ENCODE results near the gene NVL. TPM values are rescaled to one million over a fixed set of nuclear protein-coding genes. Genes with fewer than 3 reads are reported as not detected.

Gene NVL
- total RNA-seq, 1 donor from 2014 or later: 18.7 TPM

DNA sequence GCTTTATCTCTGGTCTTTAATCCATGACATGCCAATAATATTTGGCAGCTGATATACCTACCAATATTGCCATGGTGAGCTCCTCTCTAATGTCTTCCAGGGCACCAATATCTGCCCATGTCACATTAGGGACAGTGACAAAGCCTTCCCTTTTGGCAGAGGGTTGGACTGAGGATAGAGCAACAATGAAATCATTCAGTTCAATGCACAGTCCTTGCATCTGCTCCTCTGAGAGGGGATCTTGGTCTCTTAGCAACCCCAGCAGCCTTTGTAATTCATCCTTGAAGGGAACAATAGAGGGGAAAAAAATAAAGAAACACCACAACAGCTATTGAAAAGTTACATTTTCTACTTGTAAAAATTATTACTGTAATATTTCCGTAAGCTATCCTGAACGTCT is 42.3 kb downstream of the NVL start:
- DNase-seq (ENCODE audit: low read depth in 2 of 2): peak in 1 of 2 donors; percentile 3

- DNase-seq (ENCODE audit: low read depth in 2 of 2): no peak
Measured at GRCh38 chr1:224282140-224282539, 47.8 kb downstream of the NVL start.

DNA sequence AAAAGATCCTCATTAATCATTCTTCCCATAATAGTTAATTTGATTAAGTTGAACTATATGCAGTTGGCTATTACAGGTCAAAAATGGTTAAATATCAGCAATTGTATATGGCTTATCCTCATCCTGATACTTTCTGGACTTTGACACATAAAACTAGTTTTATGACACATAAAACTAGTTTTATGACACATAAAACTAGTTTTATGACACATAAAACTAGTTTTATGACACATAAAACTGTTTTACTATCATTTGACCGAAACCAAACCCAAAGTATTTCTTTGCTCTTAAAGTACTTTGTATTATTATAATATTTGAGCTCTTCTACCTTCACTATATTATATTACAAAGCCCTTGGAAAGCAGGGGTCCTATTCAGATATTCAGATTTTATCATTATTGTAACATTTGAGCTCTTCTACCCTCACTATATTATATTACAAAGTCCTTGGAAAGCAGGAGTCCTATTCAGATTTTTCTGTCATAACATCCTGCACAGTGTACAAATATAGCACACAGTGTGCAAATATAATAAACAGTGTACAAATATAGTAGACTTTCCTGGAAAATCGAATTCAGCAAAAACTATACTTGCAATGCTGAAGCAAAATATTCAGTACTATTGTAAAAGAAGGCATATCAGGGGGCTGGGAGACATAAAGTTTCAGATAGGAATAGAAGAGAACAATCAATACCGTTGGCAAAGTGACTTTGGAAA is 53.0 kb downstream of the NVL start:
- DNase-seq (ENCODE audit: low read depth in 2 of 2): no peak

DNA sequence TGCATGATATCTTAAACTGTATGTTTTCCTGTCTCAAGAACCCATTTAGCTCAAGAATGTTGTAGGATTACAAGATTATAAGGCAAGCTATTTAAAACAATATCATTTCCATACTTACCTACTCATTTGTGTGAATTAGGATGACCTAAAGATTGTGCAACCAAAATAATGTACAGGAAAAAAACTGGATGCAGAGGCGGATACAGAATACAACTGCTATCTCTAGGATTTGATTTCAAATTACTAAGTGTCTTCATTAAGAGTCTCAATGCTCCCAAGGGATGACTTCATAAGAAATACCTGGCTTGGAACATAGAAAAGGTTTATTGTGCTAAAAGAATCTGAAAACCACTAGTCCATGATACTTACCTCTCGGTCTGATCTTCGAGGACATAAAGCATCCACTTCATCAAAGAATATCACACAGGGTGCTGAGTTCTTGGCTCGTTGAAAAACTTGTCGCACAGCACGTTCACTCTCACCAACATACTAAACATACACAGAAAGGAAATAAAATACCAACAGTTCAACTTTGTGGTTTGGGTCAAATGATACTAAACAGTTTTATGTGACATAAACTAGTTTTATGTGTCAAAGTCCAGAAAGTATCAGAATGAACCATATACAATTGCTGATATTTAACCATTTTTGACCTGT is 54.9 kb downstream of the NVL start:
- no peak for DNase-seq (ENCODE audit: low read depth in 2 of 2)

GRCh38 chr1:224273641-224274040 is 56.3 kb downstream of the NVL start:
- DNase-seq (ENCODE audit: low read depth in 2 of 2): peak in 1 of 2 donors; percentile 46

DNA sequence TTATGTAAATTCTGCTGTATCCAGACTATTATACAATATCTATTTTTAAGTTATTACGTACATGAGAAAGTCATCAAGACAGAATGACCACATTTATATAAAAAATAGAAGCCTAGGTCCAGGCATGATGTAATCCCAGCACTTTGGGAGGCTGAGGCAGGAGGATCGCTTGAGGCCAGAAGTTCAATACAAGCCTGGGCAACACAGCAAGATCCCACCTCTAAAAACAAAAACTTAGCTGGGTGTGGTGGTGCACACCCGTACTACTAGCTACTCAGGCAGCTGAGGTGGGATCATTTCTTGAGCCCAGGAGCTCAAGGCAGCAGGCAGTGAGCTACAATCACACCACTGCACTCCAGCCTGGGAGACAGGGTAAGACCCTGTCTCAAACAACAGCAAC is 58.9 kb downstream of the NVL start:
- no peak for DNase-seq (ENCODE audit: low read depth in 2 of 2)

DNA sequence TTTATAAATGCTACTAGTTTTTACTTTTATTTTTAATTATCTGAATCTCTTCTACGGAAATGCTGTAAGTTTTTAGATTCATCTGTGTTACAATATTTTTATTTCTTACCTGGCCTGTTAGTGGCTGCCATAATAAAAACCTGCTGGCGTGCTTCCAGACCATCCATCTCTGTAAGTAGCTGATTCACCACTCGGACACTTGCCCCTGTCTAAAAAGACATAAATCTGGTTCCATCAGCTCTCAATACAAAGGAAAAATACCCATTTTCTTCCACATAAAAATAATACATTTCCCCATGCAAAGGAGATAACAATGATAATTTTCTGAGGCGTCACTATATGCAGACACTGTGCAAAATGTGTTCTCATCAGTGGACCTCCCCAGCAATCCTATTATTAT is 62.0 kb downstream of the NVL start:
- peak in 1 of 2 donors; percentile 3 for DNase-seq (ENCODE audit: low read depth in 2 of 2)

DNA sequence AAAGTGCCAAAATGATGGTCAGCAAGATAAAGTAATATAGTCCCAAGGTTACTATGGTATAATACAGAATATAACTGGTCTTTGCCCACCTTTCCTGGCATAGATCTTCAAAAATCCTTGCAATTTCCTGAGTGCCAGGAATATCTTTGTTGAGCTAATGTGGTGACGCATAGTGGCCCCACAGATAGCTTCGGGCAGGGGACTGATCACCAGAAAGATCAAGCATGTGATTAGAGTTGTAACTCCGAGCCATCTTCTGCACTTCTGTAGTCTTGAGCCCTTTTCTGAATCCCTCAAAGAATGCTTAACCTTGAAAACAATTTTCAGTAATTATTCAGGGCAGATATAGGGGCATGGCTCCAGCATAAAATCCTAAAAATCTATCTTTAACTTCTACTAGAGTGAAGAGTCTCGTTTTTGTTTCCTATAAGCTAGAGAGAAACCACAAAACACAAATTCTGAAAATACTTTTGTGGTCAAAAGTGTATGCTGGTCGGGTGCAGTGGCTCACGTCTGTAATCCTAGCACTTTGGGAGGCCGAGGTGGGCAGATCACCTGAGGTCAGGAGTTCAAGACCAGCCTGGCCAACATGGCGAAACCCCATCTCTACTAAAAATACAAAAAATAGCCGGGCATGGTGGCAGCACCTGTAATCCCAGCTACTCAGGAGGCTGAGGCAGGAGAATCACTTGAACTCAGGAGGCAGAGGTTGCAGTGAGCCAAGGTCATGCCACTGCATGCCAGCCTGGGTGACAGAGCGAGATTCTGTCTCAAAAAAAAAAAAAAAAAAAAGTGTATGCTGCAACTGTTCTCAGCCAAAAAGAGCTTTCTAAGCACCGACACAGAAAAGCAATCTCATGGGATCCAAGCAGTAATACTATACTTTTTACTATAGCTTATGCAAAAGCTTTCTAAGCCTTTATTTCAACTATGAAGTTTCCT is 62.8 kb downstream of the NVL start:
- DNase-seq (ENCODE audit: low read depth in 2 of 2): peak; percentile 50 to 53

- peak in 1 of 2 donors; percentile 13 for DNase-seq (ENCODE audit: low read depth in 2 of 2)
Measured at GRCh38 chr1:224266105-224266914, 63.7 kb downstream of the NVL start.

GRCh38 chr1:224264321-224264720 is 65.7 kb downstream of the NVL start:
- DNase-seq (ENCODE audit: low read depth in 2 of 2): no peak

- peak; percentile 70 to 72 for DNase-seq (ENCODE audit: low read depth in 2 of 2)
Measured at GRCh38 chr1:224262373-224263054, 67.5 kb downstream of the NVL start.

DNA sequence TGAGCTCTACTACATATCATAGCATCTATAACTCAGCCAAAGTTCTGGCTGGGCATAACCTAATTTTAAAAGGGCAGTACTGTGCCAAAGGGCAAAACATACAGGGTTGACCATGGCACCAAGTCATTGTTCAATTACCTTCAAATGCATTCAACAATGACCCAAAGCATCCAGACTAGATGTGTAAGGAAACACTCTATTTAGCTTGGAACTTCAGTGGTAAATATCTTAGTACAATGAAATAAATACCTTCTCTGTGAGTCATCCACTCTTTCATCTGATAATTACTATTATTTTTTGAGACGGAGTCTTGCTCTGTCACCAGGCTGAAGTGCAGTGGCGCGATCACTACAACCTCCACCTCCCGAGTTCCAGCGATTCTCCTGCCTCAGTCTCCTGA is 70.0 kb downstream of the NVL start:
- peak in 1 of 2 donors; percentile 74 for DNase-seq (ENCODE audit: low read depth in 2 of 2)

- no peak for DNase-seq (ENCODE audit: low read depth in 2 of 2)
Measured at GRCh38 chr1:224258351-224258750, 71.6 kb downstream of the NVL start.

DNA sequence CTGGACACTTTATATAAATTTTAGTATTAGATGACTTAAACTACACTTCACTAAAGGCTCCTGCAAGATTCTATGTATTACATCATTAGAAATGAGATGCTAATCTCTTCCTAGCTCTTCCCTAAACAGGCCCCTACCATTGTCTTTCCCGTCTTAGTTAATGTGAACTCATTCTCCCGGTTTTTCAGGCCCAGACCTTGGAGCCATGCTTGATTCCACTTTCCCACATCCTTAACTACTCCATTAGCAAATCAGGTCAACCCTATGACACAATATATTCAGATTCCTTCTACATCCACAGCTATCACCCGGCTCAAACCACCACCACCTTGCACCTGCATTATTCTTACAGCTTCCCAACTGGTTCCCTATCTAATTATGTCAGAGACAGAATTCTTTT is 73.3 kb downstream of the NVL start:
- DNase-seq (ENCODE audit: low read depth in 2 of 2): peak in 1 of 2 donors; percentile 80

DNA sequence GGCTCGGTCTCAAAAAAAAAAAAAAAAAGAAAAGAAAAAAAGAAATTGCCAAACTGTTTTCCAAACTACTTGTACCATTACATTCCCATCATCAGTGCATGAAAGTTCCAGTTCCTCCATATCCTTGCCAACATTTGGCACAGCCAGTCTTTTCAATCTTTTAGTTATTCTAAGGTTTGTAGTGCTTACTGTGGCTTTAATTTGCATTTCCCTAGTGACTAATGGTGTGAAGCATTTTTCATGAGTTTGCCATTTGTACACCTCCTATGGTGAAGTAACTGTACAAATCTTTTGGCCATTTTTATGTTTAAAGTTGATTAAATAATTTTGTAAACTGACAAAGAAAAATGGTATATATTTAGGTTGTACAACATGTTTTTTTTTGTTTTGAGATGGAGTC is 76.3 kb downstream of the NVL start:
- DNase-seq (ENCODE audit: low read depth in 2 of 2): peak; percentile 5 to 52

GRCh38 chr1:224252479-224252878 is 77.5 kb downstream of the NVL start:
- no peak for DNase-seq (ENCODE audit: low read depth in 2 of 2)

GRCh38 chr1:224251741-224252146 is 78.2 kb downstream of the NVL start:
- peak; percentile 81 to 88 for DNase-seq (ENCODE audit: low read depth in 2 of 2)

DNA sequence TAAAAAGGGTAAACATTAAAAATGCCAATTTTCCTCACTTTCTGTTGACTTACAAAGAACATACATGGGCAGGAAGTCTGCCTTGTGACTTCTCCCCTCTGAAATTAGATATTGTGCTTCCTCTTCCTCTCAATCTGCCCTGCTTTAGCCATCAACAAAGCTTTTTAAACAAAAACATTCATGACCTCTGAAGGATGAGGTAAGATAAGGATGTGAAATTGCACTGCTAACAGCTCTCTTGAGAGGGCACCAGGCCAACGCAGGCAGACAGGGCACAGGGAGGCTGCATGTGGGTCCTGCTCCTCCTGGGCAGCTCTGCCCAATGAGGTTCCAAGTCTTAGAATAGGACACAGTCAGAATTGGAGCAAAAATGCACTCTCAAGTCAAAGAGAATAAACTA is 84.8 kb downstream of the NVL start:
- peak; percentile 97 for DNase-seq (ENCODE audit: low read depth in 2 of 2)

DNA sequence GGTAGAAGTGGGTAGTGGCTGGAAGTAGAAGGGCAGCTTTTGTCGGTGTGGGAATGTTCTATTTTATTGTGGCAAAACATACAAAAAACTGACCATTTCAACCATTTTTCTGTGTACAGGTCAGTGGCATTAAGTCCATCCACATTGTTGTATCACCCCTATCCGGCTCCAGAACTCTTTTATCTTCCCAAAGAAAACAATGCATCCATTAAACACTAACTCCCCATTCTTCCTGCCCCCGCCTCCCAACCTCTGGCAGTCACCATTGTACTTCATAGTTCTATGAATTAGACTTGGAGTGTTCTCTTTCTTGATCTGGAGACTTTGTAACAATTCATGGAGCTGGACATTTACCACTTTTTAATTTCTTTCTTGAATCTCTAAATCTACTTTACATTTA is 91.2 kb downstream of the NVL start:
- DNase-seq (ENCODE audit: low read depth in 2 of 2): peak; percentile 23 to 34

DNA sequence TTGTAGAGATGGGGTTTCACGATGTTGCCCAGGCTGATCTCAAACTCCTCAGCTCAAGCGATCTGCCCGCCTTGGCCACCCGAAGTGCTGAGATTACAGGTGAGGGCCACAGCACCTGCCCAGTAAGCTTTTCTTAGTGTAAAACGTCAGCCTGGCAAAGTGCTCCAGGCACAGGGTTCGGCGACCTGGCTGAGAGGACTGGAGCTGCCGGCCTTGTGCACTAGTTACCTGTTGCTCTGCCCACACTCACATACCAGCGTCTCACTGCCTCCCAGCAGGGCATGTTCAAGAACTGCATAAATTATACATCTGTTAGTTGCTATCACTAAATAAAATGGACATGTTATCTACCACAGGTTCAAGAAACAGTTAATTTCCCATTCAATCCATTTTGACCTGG is 91.8 kb downstream of the NVL start:
- no peak for DNase-seq (ENCODE audit: low read depth in 2 of 2)
